ENCODE measurements around the gene ST6GALNAC3. TPM values are rescaled to one million over a fixed set of nuclear protein-coding genes. Genes with fewer than 3 reads are reported as not detected.

ST6GALNAC3 gene
- total RNA-seq, 4 donors from 2014 or later, result 0.79 to 5.3 (median 1.6) TPM

GRCh38 chr1:76080552-76081079, 6.1 kb downstream of the ST6GALNAC3 start:
- TF ChIP-seq EP300 (IDR thresholded peaks at IDR 0.05) (no peak), POLR2A (IDR thresholded peaks at IDR 0.05) (no peak), POLR2AphosphoS5 (IDR thresholded peaks at IDR 0.05) (no peak), CTCF (IDR thresholded peaks at IDR 0.05) (no peak)
- no peak overlapping the region for H3K4me3 ChIP-seq
- H3K27ac ChIP-seq, result no peak overlapping the region
- H3K4me1 ChIP-seq, result no peaks in the 10 kb centered on the region
- WGBS, result 53% methylated on average over 4 of the region's 4 CpGs
- H3K36me3 ChIP-seq, result no peaks in the 10 kb centered on the region
- no peaks in the 10 kb centered on the region for H3K27me3 ChIP-seq
- no peaks in the 10 kb centered on the region for H3K9me3 ChIP-seq
- no peak for DNase-seq (ENCODE audit: low spot score in 2 of 2)

GRCh38 chr1:76082062-76082461, 7.5 kb downstream of the ST6GALNAC3 start:
- H3K4me1 ChIP-seq, result no peaks in the 10 kb centered on the region
- H3K4me3 ChIP-seq, result no peak overlapping the region
- no peaks in the 10 kb centered on the region for H3K9me3 ChIP-seq
- no peak for DNase-seq (ENCODE audit: low spot score in 2 of 2)
- H3K36me3 ChIP-seq, result no peaks in the 10 kb centered on the region
- no peak for TF ChIP-seq EP300 (IDR thresholded peaks at IDR 0.05)
- no peak for TF ChIP-seq POLR2AphosphoS5 (IDR thresholded peaks at IDR 0.05)
- TF ChIP-seq POLR2A (IDR thresholded peaks at IDR 0.05), result no peak
- TF ChIP-seq CTCF (IDR thresholded peaks at IDR 0.05), result no peak
- no peak overlapping the region for H3K27ac ChIP-seq
- 71% methylated on average over 4 of the region's 4 CpGs for WGBS
- no peaks in the 10 kb centered on the region for H3K27me3 ChIP-seq

- 89% methylated on average over 10 of the region's 10 CpGs for WGBS
- no peaks in the 10 kb centered on the region for H3K27me3 ChIP-seq
- no peaks in the 10 kb centered on the region for H3K9me3 ChIP-seq
- H3K4me1 ChIP-seq, result no peaks in the 10 kb centered on the region
- TF ChIP-seq POLR2AphosphoS5 (IDR thresholded peaks at IDR 0.05) (no peak), CTCF (IDR thresholded peaks at IDR 0.05) (no peak), EP300 (IDR thresholded peaks at IDR 0.05) (no peak), POLR2A (IDR thresholded peaks at IDR 0.05) (no peak)
- H3K36me3 ChIP-seq, result no peaks in the 10 kb centered on the region
- no peak for DNase-seq (ENCODE audit: low spot score in 2 of 2)
- no peak overlapping the region for H3K27ac ChIP-seq
- no peak overlapping the region for H3K4me3 ChIP-seq
Observed at GRCh38 chr1:76083189-76083588, 8.6 kb downstream of the ST6GALNAC3 start.

GRCh38 chr1:76084029-76084627, 9.6 kb downstream of the ST6GALNAC3 start:
- Histone ChIP-seq H3K27me3 (no peaks in the 10 kb centered on the region), H3K4me1 (no peaks in the 10 kb centered on the region), H3K4me3 (no peak overlapping the region), H3K36me3 (no peaks in the 10 kb centered on the region), H3K9me3 (no peaks in the 10 kb centered on the region), H3K27ac (no peak overlapping the region)
- WGBS, result 70% methylated on average over 4 of the region's 4 CpGs
- DNase-seq (ENCODE audit: low spot score in 2 of 2), result no peak
- no peak for TF ChIP-seq EP300 (IDR thresholded peaks at IDR 0.05)
- TF ChIP-seq CTCF (IDR thresholded peaks at IDR 0.05), result no peak
- no peak for TF ChIP-seq POLR2AphosphoS5 (IDR thresholded peaks at IDR 0.05)
- TF ChIP-seq POLR2A (IDR thresholded peaks at IDR 0.05), result no peak

GRCh38 chr1:76084685-76085084, 10.1 kb downstream of the ST6GALNAC3 start:
- H3K4me3 ChIP-seq, result no peak overlapping the region
- H3K36me3 ChIP-seq, result no peaks in the 10 kb centered on the region
- no peaks in the 10 kb centered on the region for H3K27me3 ChIP-seq
- no peak for DNase-seq (ENCODE audit: low spot score in 2 of 2)
- no peak overlapping the region for H3K27ac ChIP-seq
- H3K9me3 ChIP-seq, result no peaks in the 10 kb centered on the region
- H3K4me1 ChIP-seq, result no peaks in the 10 kb centered on the region
- WGBS, result 69% methylated on average over 3 of the region's 3 CpGs
- TF ChIP-seq CTCF (IDR thresholded peaks at IDR 0.05) (no peak), EP300 (IDR thresholded peaks at IDR 0.05) (no peak)
